Measurements from ENCODE around the gene CYP8B1. TPM values are rescaled to one million over a fixed set of nuclear protein-coding genes. Genes with fewer than 3 reads are reported as not detected.

CYP8B1 gene
- total and polyA plus RNA-seq, 9 of the 15 experiments (the other 6 are each of a cell fraction or from before 2014, with no cell fraction given): 0.04 TPM; not detected in 8

GRCh38 chr3:42855547-42856380 is 19.9 kb downstream of the CYP8B1 start (continued):
- TF ChIP-seq BCLAF1 (IDR thresholded peaks at IDR 0.05; ENCODE audit: borderline replicate concordance in 1 of 2, control insufficient read depth in 1 of 2, low read depth in 2 of 2, low read length in 1 of 2) (no peak), SMAD4 (CRISPR knock-in tag; conservative IDR thresholded peaks at IDR 0.05) (0 out of 2 replicates have a peak, but pooled peaks have one; percentile 21), AFF4 (CRISPR knock-in tag; IDR thresholded peaks at IDR 0.05) (no peak), RCOR1 (IDR thresholded peaks at IDR 0.05; ENCODE audit: borderline replicate concordance in 1 of 2, low read depth in 2 of 2, low read length in 2 of 2) (peak in 1 of 2 experiments; percentile 43; a peak in 2 of 4 replicates), EHMT2 (IDR thresholded peaks at IDR 0.05) (no peak), SIN3A (IDR thresholded peaks at IDR 0.05; ENCODE audit: borderline replicate concordance in 2 of 2, control insufficient read depth in 1 of 2, low read depth in 2 of 2, low read length in 2 of 2) (no peak), CREB5 (CRISPR knock-in tag; IDR thresholded peaks at IDR 0.05) (no peak), JUNB (CRISPR knock-in tag; conservative IDR thresholded peaks at IDR 0.05) (no peak), ZNF551 (CRISPR knock-in tag; IDR thresholded peaks at IDR 0.05) (no peak), TBP (optimal IDR thresholded peaks at IDR 0.05; ENCODE audit: low read depth, low read length) (no peak), SLC30A9 (CRISPR knock-in tag; IDR thresholded peaks at IDR 0.05) (no peak), FOXA1 (IDR thresholded peaks at IDR 0.05; ENCODE audit: borderline replicate concordance) (no peak), THAP12 (CRISPR knock-in tag; IDR thresholded peaks at IDR 0.05) (no peak), KDM4B (IDR thresholded peaks at IDR 0.05; ENCODE audit: borderline replicate concordance in 2 of 2, low read depth in 1 of 2) (no peak), WHSC1 (IDR thresholded peaks at IDR 0.05; ENCODE audit: low read length) (no peak)

All from K562 (cell line).